ENCODE data around the gene SLC29A1.

SLC29A1 gene

GRCh38 chr6:44221961-44222335 lies 1.4 kb upstream of the SLC29A1 start:
- Histone ChIP-seq H3K9ac (ENCODE audit: low read depth in 1 of 2, low read length in 2 of 2) (peak overlapping the region; percentile 6 to 46), H3K27me3 (ENCODE audit: control insufficient read depth in 1 of 2, insufficient read depth in 2 of 2, low read length in 2 of 2) (no peaks in the 10 kb centered on the region), H3K4me1 (ENCODE audit: control insufficient read depth in 1 of 2, insufficient read depth in 2 of 2, low read length in 2 of 2) (peaks cover 53 to 57% of the 10 kb centered on the region in 2 donors), H3K36me3 (ENCODE audit: control insufficient read depth in 1 of 2, insufficient read depth in 2 of 2, low read length in 2 of 2) (no peaks in the 10 kb centered on the region), H3K9me3 (ENCODE audit: control insufficient read depth in 1 of 2, low read length in 2 of 2) (no peaks in the 10 kb centered on the region), H3K27ac (ENCODE audit: low read depth, low read length) (peak overlapping the region; percentile 70), H3K4me3 (ENCODE audit: low read depth in 1 of 2, low read length in 2 of 2) (no peak overlapping the region)

- Histone ChIP-seq H3K9ac (ENCODE audit: low read depth in 1 of 2, low read length in 2 of 2) (peak overlapping the region; percentile 6 to 25), H3K36me3 (ENCODE audit: control insufficient read depth in 1 of 2, insufficient read depth in 2 of 2, low read length in 2 of 2) (no peaks in the 10 kb centered on the region), H3K9me3 (ENCODE audit: control insufficient read depth in 1 of 2, low read length in 2 of 2) (no peaks in the 10 kb centered on the region), H3K27ac (ENCODE audit: low read depth, low read length) (no peak overlapping the region), H3K27me3 (ENCODE audit: control insufficient read depth in 1 of 2, insufficient read depth in 2 of 2, low read length in 2 of 2) (no peaks in the 10 kb centered on the region), H3K4me3 (ENCODE audit: low read depth in 1 of 2, low read length in 2 of 2) (peak overlapping the region; percentile 44 to 57), H3K4me1 (ENCODE audit: control insufficient read depth in 1 of 2, insufficient read depth in 2 of 2, low read length in 2 of 2) (peaks cover 50 to 51% of the 10 kb centered on the region in 2 donors)
These were observed 693 bp upstream of the SLC29A1 start for GRCh38 chr6:44222486-44223318.

- H3K4me1 ChIP-seq (ENCODE audit: control insufficient read depth in 1 of 2, insufficient read depth in 2 of 2, low read length in 2 of 2), result peaks cover 38 to 40% of the 10 kb centered on the region in 2 donors
- H3K36me3 ChIP-seq (ENCODE audit: control insufficient read depth in 1 of 2, insufficient read depth in 2 of 2, low read length in 2 of 2), result no peaks in the 10 kb centered on the region
- H3K27me3 ChIP-seq (ENCODE audit: control insufficient read depth in 1 of 2, insufficient read depth in 2 of 2, low read length in 2 of 2), result no peaks in the 10 kb centered on the region
- no peaks in the 10 kb centered on the region for H3K9me3 ChIP-seq (ENCODE audit: control insufficient read depth in 1 of 2, low read length in 2 of 2)
- no peak overlapping the region for H3K27ac ChIP-seq (ENCODE audit: low read depth, low read length)
- peak overlapping the region; percentile 57 to 67 for H3K4me3 ChIP-seq (ENCODE audit: low read depth in 1 of 2, low read length in 2 of 2)
- peak overlapping the region; percentile 29 to 60 for H3K9ac ChIP-seq (ENCODE audit: low read depth in 1 of 2, low read length in 2 of 2)
These were observed 902 bp downstream of the SLC29A1 start for GRCh38 chr6:44224029-44224964.

- Histone ChIP-seq H3K27ac (ENCODE audit: low read depth, low read length) (no peak overlapping the region), H3K9ac (ENCODE audit: low read depth in 1 of 2, low read length in 2 of 2) (peak overlapping the region in 1 of 2 donors; percentile 60), H3K27me3 (ENCODE audit: control insufficient read depth in 1 of 2, insufficient read depth in 2 of 2, low read length in 2 of 2) (no peaks in the 10 kb centered on the region), H3K4me1 (ENCODE audit: control insufficient read depth in 1 of 2, insufficient read depth in 2 of 2, low read length in 2 of 2) (peaks cover 38 to 40% of the 10 kb centered on the region in 2 donors), H3K4me3 (ENCODE audit: low read depth in 1 of 2, low read length in 2 of 2) (no peak overlapping the region), H3K9me3 (ENCODE audit: control insufficient read depth in 1 of 2, low read length in 2 of 2) (no peaks in the 10 kb centered on the region), H3K36me3 (ENCODE audit: control insufficient read depth in 1 of 2, insufficient read depth in 2 of 2, low read length in 2 of 2) (peaks cover 0 to under 1% of the 10 kb centered on the region in 2 donors)
These were observed 1.5 kb downstream of the SLC29A1 start for GRCh38 chr6:44224965-44225305.

GRCh38 chr6:44225579-44226325 lies 2.4 kb downstream of the SLC29A1 start:
- H3K36me3 ChIP-seq (ENCODE audit: control insufficient read depth in 1 of 2, insufficient read depth in 2 of 2, low read length in 2 of 2), result peaks cover 3 to 5% of the 10 kb centered on the region in 2 donors
- no peak overlapping the region for H3K9ac ChIP-seq (ENCODE audit: low read depth in 1 of 2, low read length in 2 of 2)
- H3K27ac ChIP-seq (ENCODE audit: low read depth, low read length), result no peak overlapping the region
- no peaks in the 10 kb centered on the region for H3K27me3 ChIP-seq (ENCODE audit: control insufficient read depth in 1 of 2, insufficient read depth in 2 of 2, low read length in 2 of 2)
- no peak overlapping the region for H3K4me3 ChIP-seq (ENCODE audit: low read depth in 1 of 2, low read length in 2 of 2)
- H3K4me1 ChIP-seq (ENCODE audit: control insufficient read depth in 1 of 2, insufficient read depth in 2 of 2, low read length in 2 of 2), result peaks cover 38 to 40% of the 10 kb centered on the region in 2 donors
- no peaks in the 10 kb centered on the region for H3K9me3 ChIP-seq (ENCODE audit: control insufficient read depth in 1 of 2, low read length in 2 of 2)

GRCh38 chr6:44226368-44227147 lies 3.2 kb downstream of the SLC29A1 start:
- H3K4me1 ChIP-seq (ENCODE audit: control insufficient read depth in 1 of 2, insufficient read depth in 2 of 2, low read length in 2 of 2), result peaks cover 31 to 34% of the 10 kb centered on the region in 2 donors
- H3K9me3 ChIP-seq (ENCODE audit: control insufficient read depth in 1 of 2, low read length in 2 of 2), result no peaks in the 10 kb centered on the region
- no peak overlapping the region for H3K9ac ChIP-seq (ENCODE audit: low read depth in 1 of 2, low read length in 2 of 2)
- H3K4me3 ChIP-seq (ENCODE audit: low read depth in 1 of 2, low read length in 2 of 2), result no peak overlapping the region
- no peak overlapping the region for H3K27ac ChIP-seq (ENCODE audit: low read depth, low read length)
- no peaks in the 10 kb centered on the region for H3K27me3 ChIP-seq (ENCODE audit: control insufficient read depth in 1 of 2, insufficient read depth in 2 of 2, low read length in 2 of 2)
- peaks cover 3 to 8% of the 10 kb centered on the region in 2 donors for H3K36me3 ChIP-seq (ENCODE audit: control insufficient read depth in 1 of 2, insufficient read depth in 2 of 2, low read length in 2 of 2)

- Histone ChIP-seq H3K9me3 (ENCODE audit: control insufficient read depth in 1 of 2, low read length in 2 of 2) (no peaks in the 10 kb centered on the region), H3K27me3 (ENCODE audit: control insufficient read depth in 1 of 2, insufficient read depth in 2 of 2, low read length in 2 of 2) (no peaks in the 10 kb centered on the region), H3K4me3 (ENCODE audit: low read depth in 1 of 2, low read length in 2 of 2) (no peak overlapping the region), H3K27ac (ENCODE audit: low read depth, low read length) (no peak overlapping the region), H3K9ac (ENCODE audit: low read depth in 1 of 2, low read length in 2 of 2) (no peak overlapping the region), H3K4me1 (ENCODE audit: control insufficient read depth in 1 of 2, insufficient read depth in 2 of 2, low read length in 2 of 2) (peaks cover 26 to 30% of the 10 kb centered on the region in 2 donors), H3K36me3 (ENCODE audit: control insufficient read depth in 1 of 2, insufficient read depth in 2 of 2, low read length in 2 of 2) (peaks cover 8% of the 10 kb centered on the region in 2 donors)
These were observed 3.9 kb downstream of the SLC29A1 start for GRCh38 chr6:44227148-44227793.

GRCh38 chr6:44228031-44228430 lies 4.6 kb downstream of the SLC29A1 start:
- peaks cover 8% of the 10 kb centered on the region in 2 donors for H3K36me3 ChIP-seq (ENCODE audit: control insufficient read depth in 1 of 2, insufficient read depth in 2 of 2, low read length in 2 of 2)
- no peak overlapping the region for H3K4me3 ChIP-seq (ENCODE audit: low read depth in 1 of 2, low read length in 2 of 2)
- no peak overlapping the region for H3K9ac ChIP-seq (ENCODE audit: low read depth in 1 of 2, low read length in 2 of 2)
- H3K4me1 ChIP-seq (ENCODE audit: control insufficient read depth in 1 of 2, insufficient read depth in 2 of 2, low read length in 2 of 2), result peaks cover 20 to 22% of the 10 kb centered on the region in 2 donors
- H3K27ac ChIP-seq (ENCODE audit: low read depth, low read length), result no peak overlapping the region
- no peaks in the 10 kb centered on the region for H3K27me3 ChIP-seq (ENCODE audit: control insufficient read depth in 1 of 2, insufficient read depth in 2 of 2, low read length in 2 of 2)
- H3K9me3 ChIP-seq (ENCODE audit: control insufficient read depth in 1 of 2, low read length in 2 of 2), result no peaks in the 10 kb centered on the region

GRCh38 chr6:44228433-44228832 lies 5.0 kb downstream of the SLC29A1 start:
- Histone ChIP-seq H3K9ac (ENCODE audit: low read depth in 1 of 2, low read length in 2 of 2) (no peak overlapping the region), H3K9me3 (ENCODE audit: control insufficient read depth in 1 of 2, low read length in 2 of 2) (no peaks in the 10 kb centered on the region), H3K36me3 (ENCODE audit: control insufficient read depth in 1 of 2, insufficient read depth in 2 of 2, low read length in 2 of 2) (peaks cover 8% of the 10 kb centered on the region in 2 donors), H3K27me3 (ENCODE audit: control insufficient read depth in 1 of 2, insufficient read depth in 2 of 2, low read length in 2 of 2) (no peaks in the 10 kb centered on the region), H3K4me3 (ENCODE audit: low read depth in 1 of 2, low read length in 2 of 2) (no peak overlapping the region), H3K27ac (ENCODE audit: low read depth, low read length) (no peak overlapping the region), H3K4me1 (ENCODE audit: control insufficient read depth in 1 of 2, insufficient read depth in 2 of 2, low read length in 2 of 2) (peaks cover 19 to 25% of the 10 kb centered on the region in 2 donors)

All from duodenal mucosa (tissue), 2 donors.